Fibroblast of mammary gland (primary cell): Measurements from ENCODE around the gene TBXT.

ENCODE experiments used
- DNase-seq: peaks from one replicate; pipeline ENCODE4 v3.0.0-alpha.2; 2010; ENCODE audit warnings: low read depth
- H3K4me3 ChIP-seq: 2 replicates; pipeline ENCODE4 v1.5.1; 2011; ENCODE audit warnings: low read depth, mild to moderate bottlenecking, low read length, moderate library complexity; ENCODE audit not compliant: control insufficient read depth
- CTCF ChIP-seq: conservative IDR thresholded peaks from 2 replicates; pipeline ENCODE4 v1.5.1; 2011; ENCODE audit warnings: low read depth, low read length, inconsistent platforms; ENCODE audit not compliant: control insufficient read depth, insufficient read depth

TBXT gene

DNA sequence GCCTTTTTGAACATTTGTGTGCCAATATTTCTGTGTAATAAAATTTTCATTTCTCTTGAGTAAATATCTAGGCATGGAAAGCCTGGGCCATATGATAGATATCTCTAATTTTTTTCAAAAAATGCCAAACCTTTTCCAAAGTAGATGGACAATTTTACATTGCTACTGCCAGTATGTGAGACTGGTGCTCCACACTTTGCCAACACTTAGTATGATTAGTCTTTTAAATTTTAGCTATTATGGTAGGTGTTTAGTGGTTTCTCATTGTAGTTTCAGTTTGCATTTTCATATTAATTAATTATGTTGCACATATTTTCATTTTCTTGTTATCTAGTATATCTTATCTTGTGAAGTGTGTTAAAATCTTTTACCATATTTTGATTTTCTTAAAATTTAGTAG, 52.0 kb downstream of the TBXT start:
- DNase-seq = no peak
- H3K4me3 ChIP-seq = no peak overlapping the region
- TF ChIP-seq CTCF = no peak

GRCh38 chr6:166112580-166112979, 55.1 kb downstream of the TBXT start:
- no peak overlapping the region for H3K4me3 ChIP-seq
- DNase-seq = peak; percentile 75
- TF ChIP-seq CTCF = no peak

DNA sequence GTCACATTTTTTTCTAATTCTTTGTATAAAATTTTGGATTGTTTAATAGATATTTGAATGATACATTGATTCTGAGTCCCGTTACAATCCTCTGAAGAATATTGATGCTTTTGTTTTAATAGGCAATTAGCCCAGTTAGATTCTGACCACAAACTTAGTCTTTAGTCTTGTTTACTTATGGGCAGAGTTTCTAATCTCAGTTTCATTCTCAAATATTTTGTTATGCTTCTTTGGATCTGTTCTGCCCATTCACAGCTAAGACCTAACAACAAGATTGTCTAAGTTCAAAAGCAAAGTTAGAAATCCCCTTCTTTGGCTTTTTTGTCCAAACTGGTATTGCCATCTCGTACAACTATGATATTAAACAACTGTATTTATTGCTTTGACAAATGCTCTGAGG, 58.0 kb downstream of the TBXT start:
- H3K4me3 ChIP-seq = no peak overlapping the region
- no peak for DNase-seq
- no peak for TF ChIP-seq CTCF
